H1 (cell line): Measurements from ENCODE around the gene KSR2.

ENCODE experiments used
- ATF3 ChIP-seq: IDR thresholded peaks from 2 replicates; pipeline ENCODE4 v1.6.1; 2011; ENCODE audit warnings: low read depth, mild to moderate bottlenecking, low read length; ENCODE audit not compliant: insufficient read depth
- CBX8 ChIP-seq: fragments of 300-800, 300-1000 bp; sonication (generic); IDR thresholded peaks from 2 replicates; pipeline ENCODE4 v1.7.1; 2016; ENCODE audit warnings: low read depth, low read length, borderline replicate concordance
- CTCF ChIP-seq, 3 experiments: IDR thresholded peaks; 1 replicate in 2 of 3; 2 replicates in 1 of 3; pipeline versions ENCODE4 v1.5.1 to v1.6.1; 2011; ENCODE audit warnings: low read length in 3 of 3, mild to moderate bottlenecking in 3 of 3, inconsistent platforms in 2 of 3, low read depth in 1 of 3, moderate library complexity in 1 of 3; ENCODE audit not compliant: insufficient read depth in 1 of 3; ENCODE audit errors: control extremely low read depth in 1 of 3
- JUN ChIP-seq: IDR thresholded peaks from 2 replicates; pipeline ENCODE4 v1.6.1; 2011; ENCODE audit warnings: low read depth, mild to moderate bottlenecking, improper control_type of control experiment, low read length
- POLR2A ChIP-seq, 2 experiments: IDR thresholded peaks; 1 replicate in 1 of 2; 2 replicates in 1 of 2; pipeline ENCODE4 v1.6.1; 2011; ENCODE audit warnings: low read depth in 2 of 2, low read length in 2 of 2, mild to moderate bottlenecking in 2 of 2; ENCODE audit errors: control extremely low read depth in 1 of 2
- POLR2AphosphoS5 ChIP-seq: IDR thresholded peaks from 2 replicates; pipeline ENCODE4 v1.6.1; 2011; ENCODE audit warnings: low read depth, low read length
- RBBP5 ChIP-seq: IDR thresholded peaks from 2 replicates; pipeline ENCODE4 v1.7.1; 2012; ENCODE audit warnings: low read depth, mild to moderate bottlenecking, inconsistent platforms, low read length, moderate library complexity, borderline replicate concordance
- SP1 ChIP-seq: IDR thresholded peaks from 2 replicates; pipeline ENCODE4 v1.6.1; 2011; ENCODE audit warnings: low read depth, low read length
- SUZ12 ChIP-seq: fragments of 200-600 bp; sonication (generic); IDR thresholded peaks from 2 replicates; pipeline ENCODE4 v1.6.1; 2012; ENCODE audit warnings: mild to moderate bottlenecking, inconsistent platforms, low read length, moderate library complexity, mixed read lengths
- TAF1 ChIP-seq: IDR thresholded peaks from 2 replicates; pipeline ENCODE4 v1.6.1; 2011; ENCODE audit warnings: mild to moderate bottlenecking, low read depth, low read length
- ZNF274 ChIP-seq: IDR thresholded peaks from 2 replicates; pipeline ENCODE4 v1.7.0; 2012; ENCODE audit warnings: low read length, borderline replicate concordance; ENCODE audit errors: extremely low read depth

GRCh38 chr12:117994551-117995438 lies 26.0 kb upstream of the KSR2 start:
- TF ChIP-seq POLR2AphosphoS5 (no peak), CTCF (IDR thresholded peaks at IDR 0.05; ENCODE audit: control extremely low read depth in 1 of 3, insufficient read depth in 1 of 3, low read depth in 1 of 3, low read length in 3 of 3) (no peak), SP1 (no peak), POLR2A (IDR thresholded peaks at IDR 0.05; ENCODE audit: control extremely low read depth in 1 of 2, low read depth in 2 of 2, low read length in 2 of 2) (no peak), JUN (no peak), RBBP5 (no peak), CBX8 (no peak), ZNF274 (no peak), ATF3 (no peak), SUZ12 (no peak), TAF1 (no peak)
